ENCODE measurements around the gene ABHD2.

GRCh38 chr15:89115547-89115946 lies 27.3 kb downstream of the ABHD2 start:
- TF ChIP-seq POLR2A (IDR thresholded peaks at IDR 0.05; ENCODE audit: low read depth, low read length) (no peak), CTCF (IDR thresholded peaks at IDR 0.05; ENCODE audit: extremely low read depth in 1 of 2, insufficient read depth in 1 of 2, low read depth in 1 of 2, low read length in 2 of 2) (no peak), POLR2AphosphoS5 (IDR thresholded peaks at IDR 0.05; ENCODE audit: insufficient read depth, low read depth, low read length) (no peak), FOS (IDR thresholded peaks at IDR 0.05; ENCODE audit: borderline replicate concordance, insufficient read depth, low read length) (no peak), EZH2 (IDR thresholded peaks at IDR 0.05; ENCODE audit: borderline replicate concordance, low read depth, low read length, severe bottlenecking) (no peak), MAX (IDR thresholded peaks at IDR 0.05; ENCODE audit: insufficient read depth, insufficient read length) (no peak), MYC (IDR thresholded peaks at IDR 0.05; ENCODE audit: low read depth, low read length) (no peak), JUN (IDR thresholded peaks at IDR 0.05; ENCODE audit: borderline replicate concordance, insufficient read depth, insufficient read length, low read depth) (no peak)

Data from endothelial cell of umbilical vein (primary cell).